Measurements from ENCODE around the gene MTFR2.
A peak's percentile ranks its signal among the peaks of the same experiment; 100 is the strongest.
"Not testable (repeated sequence)": the region's sequence is repeated elsewhere in the genome, so short reads cannot be mapped to it uniquely, and the experiment has no call there.

MTFR2 gene

DNA sequence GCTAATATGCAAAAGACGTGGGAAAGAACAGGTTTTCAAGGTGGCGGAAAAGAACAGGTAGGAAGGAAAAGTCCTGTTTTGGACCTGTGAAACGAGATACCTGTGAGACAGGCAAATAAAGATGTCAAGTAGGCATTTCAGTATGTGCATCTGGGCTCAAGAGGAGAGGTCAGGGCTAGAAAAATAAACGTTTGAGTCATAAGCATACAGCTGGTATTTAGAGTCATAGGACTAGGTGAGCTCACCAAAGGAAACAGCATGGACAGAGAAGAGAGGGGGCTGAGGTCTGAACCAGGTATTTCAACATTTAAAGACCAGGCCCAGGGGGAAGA is 14.9 kb downstream of the MTFR2 start:
- no peak for DNase-seq (ENCODE audit: low spot score)

DNA sequence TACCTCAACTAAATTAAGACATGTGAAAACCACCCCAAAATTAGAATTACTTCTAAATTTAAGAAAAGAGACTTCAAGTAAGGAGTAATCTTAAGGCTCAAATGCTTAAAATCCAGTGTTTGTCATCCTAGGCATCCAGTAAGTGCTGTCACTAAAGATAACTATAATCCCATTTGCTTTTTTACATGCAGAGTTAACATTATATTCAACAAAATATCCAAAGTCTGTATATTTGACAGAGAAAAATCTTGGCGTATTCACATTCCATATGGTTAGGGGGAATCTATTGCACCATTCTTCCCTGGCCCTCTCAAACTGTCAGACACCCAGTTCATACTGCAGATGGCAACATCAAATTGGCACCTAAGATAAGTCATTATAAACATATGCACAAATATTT is 17.4 kb downstream of the MTFR2 start:
- DNase-seq (ENCODE audit: low spot score) = no peak

DNA sequence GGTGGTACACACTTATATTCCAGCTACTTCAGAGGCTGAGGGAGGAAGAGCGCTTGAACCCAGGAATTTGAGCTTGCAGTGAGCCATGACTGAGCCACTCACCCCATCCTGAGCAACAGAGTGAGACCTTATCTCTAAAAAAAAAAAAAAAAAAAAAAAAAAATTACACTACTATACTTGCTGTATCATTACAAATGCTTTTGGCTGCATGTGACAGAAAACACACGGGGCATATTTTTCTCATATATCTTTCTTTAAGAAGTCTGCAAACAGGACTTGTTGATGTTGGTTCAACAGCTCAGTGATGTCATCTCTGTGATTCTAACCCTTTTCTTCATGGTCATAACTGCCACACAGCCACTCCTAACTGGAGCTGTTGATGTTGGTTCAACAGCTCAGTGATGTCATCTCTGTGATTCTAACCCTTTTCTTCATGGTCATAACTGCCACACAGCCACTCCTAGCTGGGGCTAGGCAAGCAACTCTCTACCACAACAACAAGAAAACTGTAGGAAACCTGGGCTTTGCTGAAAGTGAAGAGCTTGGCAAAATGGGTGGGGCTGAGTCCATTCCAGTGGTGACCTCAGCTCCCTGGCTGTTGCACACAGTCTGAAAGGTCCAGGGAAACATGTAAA is 19.8 kb downstream of the MTFR2 start:
- no peak for DNase-seq (ENCODE audit: low spot score)

DNA sequence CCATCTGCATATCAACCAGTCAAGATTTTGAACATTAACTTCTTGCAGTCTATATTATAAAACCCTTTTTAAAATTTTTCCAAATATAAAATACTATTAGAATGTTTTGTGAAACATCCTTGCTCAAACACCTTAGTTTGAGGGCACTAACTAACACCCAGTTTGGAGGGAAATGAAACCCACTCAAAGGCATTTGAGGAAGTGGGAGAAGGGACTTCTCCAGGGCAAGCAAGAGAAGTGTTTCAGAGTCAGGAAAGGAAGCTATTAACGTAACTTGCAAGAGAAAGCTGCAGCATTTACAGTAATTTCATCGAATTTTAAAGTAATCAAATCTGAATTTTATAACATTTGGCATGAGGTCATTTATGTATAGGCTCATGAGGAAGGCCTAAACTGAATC is 21.3 kb downstream of the MTFR2 start:
- DNase-seq (ENCODE audit: low spot score) = peak; percentile 48

DNA sequence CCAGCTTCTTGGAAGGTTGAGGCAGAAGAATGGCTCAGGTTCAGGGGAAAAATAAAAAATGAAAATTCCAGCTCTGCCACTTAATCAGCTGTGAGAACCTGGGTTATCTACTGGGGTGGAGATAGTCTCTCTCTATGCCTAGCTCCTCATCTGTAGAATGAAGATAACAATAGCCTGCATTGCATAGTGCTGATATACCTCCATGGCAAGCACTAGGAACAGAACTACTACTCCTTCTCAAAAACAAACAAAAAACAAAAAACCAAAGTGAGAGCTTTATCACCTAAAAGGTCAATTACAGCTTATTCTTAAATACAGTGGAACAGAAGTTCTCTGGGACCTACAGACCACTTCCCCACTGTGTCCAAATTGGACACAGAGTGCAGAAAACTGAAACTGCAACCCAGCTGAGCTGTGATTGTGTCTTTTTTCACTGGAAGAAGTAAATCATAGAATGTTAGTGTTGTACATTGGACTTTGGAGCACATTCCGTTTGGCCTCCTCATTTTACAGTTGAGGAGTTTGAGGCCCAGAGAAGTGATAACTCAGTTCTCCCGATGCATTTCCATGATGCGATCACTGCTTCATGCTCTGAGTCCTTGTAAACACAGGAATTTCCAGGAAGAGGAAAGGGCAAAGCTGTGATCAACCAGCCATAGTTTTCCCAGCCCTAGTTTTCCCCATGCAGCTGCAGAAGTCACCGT is 23.3 kb downstream of the MTFR2 start:
- no peak for DNase-seq (ENCODE audit: low spot score)

DNA sequence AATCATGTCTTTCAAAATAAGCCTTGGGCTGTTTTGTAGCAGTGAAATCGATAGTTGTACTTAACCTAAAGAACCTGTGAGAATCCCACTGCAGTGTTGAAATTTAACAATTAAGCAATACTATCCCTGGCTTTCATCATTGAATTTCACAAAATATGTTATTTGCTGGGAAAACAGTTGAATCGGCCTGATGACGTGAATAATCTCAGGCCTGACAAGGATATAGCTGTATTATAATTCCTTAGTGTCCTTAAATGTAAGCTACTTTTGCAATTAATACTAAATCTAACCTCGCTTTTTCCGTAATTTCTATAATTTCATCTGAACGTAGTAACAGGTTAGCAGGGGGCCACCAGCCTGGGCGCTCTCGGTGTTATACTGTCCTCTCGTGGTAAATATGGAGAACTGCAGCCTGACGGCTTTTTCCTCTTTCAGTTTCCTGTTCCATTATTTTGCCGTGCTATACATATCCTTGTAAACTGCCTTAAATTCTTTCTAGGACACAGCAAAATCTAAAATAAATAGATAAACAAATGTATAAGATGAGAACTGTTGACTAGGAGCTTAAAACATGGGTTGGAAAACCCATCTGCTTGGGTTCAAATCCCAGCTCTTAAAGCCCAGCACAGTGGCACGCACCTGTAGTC is 24.0 kb downstream of the MTFR2 start:
- peak; percentile 58 for DNase-seq (ENCODE audit: low spot score)

DNA sequence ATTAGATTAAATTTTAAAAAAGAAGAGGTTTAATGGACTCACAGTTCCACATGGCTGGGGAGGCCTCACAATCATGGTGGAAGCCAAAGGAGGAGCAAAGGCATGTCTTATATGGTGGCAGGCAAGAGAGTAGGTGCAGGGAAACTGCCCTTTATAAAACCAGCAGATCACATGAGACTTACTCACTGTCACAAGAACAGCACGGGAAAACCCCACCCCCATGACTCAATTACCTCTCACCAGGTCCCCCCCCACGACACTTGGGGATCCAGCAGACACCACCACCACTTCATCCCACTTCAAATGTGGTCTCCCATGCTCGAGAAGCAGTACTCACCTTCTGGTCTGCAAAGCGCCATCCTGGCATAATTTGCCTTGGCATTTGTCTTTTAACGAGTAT is 24.6 kb downstream of the MTFR2 start:
- no peak for DNase-seq (ENCODE audit: low spot score)

DNA sequence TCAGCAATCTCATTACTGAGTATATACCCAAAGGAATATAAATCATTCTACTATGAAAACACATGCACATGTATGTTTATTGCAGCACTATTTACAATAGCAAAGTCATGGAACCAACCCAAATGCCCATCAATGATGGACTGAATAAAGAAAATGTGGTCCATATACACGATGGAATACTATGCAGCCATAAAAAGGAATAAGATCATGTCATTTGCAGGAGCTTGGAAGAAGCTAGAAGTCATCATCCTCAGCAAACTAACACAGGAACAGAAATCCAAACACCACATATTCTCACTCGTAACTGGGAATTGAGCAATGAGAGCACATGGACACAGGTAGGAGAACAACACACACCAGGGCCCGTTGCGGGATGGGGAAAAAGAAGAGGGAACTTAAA is 25.1 kb downstream of the MTFR2 start:
- not testable (repeated sequence) for DNase-seq (ENCODE audit: low spot score)

DNA sequence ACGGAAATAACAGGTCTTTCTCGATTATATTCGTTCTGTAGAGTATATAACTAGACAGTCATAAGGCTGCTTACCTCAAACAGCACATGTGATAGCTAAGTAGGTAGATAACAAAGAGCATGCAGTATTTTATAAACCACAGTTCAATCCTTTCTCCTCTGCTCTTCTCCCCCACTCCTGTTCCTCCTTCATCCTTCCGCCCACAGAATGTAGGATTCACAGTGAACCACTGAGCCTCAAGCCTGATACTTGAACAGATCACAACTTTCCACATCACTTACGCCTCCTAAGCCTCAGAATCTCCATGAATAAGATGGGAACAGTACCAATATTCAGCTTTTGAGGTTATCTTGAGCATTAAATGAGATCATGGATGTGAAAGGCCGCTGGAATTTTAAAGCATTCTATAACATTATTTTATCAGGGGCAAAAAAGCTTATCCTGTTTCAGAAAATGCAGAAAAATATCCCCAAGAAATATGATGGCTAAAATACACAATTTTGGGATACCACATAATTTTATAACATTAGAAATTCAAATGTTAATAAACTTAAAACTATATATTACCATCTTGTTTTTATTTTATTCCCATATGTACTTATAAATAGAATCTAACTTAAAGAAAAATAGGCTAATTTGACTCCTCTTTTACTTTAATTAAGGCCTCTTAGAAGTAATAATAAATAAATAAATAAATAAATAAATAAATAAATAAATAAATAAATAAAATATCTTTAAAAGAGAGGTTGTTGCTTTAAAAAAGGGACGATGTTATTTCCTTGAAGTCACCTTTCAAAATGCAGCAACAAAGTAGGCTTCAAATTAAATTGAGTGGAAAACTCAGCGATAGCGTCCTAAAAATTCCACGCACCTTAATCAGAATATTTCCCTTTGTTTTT is 33.4 kb downstream of the MTFR2 start:
- DNase-seq (ENCODE audit: low spot score) = no peak

DNA sequence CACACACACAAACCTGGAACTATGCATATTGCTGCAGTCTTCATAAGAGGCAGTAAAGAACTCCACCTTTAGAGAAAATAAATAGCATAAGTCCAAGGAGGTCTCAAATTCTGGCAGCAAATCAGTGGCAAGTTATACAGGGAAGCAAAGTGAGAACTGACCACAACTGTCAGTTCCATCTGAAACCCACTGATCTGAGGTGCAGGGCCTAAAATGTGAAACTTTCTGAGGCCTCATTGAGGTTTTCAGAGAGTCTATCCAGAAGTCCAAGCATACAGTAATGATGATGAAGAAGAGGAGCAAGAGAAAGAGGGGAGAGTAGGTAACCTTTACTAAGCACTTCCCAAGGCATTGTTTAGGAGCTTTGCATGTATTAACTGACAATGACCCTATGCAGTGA is 36.3 kb downstream of the MTFR2 start:
- DNase-seq (ENCODE audit: low spot score) = no peak

DNA sequence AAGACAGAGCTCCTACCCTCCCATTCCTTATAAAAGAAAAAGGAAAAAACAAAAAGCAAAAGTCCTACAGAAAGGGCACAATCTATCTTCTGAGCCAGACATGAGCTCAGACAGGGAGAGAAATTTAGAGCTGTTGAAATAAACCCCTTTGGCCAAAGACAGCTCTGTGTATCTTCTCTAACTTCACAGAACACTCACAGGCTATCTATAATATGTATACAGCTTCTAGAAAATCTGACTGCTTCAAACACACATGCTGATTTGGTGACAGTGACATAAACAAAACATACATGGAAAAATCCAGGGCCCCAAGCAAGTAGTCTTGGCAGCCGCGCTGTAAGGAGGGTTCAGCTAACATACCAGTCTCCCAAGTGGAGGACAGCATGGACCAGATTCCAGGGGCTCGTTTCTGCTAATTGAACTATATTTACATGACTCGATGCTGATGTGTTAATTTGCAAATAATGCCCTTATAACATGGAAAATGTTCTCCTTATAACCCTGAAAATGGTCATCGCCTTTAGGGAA is 37.0 kb downstream of the MTFR2 start:
- no peak for DNase-seq (ENCODE audit: low spot score)

DNA sequence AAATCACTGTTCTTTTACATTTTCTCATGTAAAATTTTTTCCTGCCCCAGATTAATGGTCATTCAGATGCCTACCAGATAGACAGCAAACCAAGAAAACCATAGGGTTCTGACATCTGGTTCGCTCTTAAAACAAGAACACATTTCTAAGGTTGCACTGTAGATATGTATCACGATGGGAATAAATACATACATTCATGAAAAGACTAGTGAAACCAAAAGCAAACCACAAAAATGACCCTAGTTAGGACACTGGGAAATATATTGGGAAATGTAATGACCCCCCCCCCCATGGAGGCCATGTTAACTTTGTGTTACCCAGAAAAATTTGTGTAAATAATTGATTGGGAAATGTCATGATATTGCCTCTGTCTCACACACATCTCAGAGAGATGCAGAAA is 37.5 kb downstream of the MTFR2 start:
- DNase-seq (ENCODE audit: low spot score) = no peak

DNA sequence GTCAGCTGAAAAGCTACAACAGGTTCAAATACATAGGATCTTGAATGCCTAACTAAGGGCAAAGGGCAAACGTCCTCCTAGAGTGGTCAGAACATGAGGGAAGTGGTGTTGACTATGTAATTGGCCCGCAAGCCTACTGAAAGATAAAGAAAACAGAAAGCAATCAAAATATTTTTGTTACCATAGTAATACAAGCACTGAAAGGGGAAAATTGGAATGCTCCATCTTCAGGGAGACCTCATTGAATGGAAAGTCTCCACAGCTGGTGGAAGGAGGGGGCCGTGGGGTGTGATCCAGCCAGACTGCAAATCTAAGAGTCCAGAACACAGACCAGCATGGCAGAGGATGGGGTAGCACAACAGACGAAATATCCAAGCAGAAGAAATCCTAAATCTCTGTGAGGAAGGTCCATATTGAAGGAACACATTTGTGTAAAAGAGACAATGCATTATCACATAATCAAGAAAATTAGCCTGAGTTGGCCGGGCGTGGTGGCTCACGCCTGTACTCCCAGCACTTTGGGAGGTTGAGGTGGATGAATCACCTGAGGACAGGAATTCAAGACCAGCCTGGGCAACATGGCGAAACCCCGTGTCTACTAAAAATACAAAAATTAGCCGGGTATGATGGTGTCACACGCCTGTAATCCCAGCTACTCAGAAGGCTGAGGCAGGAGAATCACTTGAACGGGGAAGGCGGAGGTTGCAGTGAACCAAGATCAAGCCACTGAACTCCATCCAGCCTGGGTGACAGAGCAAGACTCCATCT is 39.5 kb downstream of the MTFR2 start:
- no peak for DNase-seq (ENCODE audit: low spot score)

DNA sequence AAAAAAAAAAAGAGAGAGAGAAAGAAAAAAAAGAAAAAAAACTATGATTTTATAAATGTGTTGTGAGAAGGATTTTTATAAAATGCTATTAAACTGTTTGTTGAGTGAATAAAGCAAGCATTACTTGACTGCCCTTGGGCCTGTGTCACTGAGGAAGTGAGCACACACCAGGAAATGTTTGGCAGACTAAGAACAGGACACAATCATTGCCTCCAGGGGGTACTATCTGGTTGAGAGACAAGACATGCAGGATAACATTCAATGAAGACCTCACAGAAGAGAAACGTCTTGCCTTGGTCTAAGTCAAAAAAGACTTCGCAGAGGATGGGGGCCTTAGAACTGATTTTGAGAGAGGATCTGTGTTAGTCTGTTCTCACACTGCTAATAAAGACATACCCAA is 40.6 kb downstream of the MTFR2 start:
- DNase-seq (ENCODE audit: low spot score) = no peak

DNA sequence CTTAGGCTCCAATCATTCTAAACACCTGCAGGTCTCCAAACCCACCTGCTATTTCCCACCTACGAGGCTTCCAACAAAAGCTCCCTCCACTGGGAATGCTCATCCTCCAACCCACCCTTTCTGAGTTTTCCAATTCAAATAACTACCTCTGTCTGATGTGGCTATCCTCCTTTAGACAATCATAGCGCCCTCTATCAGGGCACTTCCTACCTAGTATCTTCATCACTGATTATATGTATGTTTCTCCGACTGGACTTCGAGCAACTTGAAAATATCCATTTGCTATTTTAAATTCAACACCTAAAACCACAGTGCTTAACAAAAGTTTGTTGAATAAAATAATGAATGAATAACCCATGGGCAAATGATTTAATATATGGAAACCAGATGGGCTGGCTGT is 41.3 kb downstream of the MTFR2 start:
- no peak for DNase-seq (ENCODE audit: low spot score)

DNA sequence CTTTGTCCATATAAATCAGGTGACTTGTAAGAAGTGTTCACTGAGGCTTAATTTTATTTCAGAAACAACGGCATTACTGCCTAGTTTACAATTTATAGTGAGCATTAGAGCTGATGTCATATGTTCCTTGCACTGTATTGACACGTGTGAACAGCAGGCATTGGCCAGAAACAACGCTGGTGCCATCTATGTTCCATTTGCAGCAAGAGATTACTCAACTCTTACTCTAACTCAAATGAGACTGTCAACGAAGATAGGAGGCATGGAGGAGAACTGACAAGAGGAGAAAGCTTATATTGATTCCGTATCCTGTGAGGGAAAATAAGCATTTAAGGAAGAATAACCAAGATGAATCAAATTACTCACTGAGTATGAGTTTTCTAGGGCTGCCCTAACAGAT is 48.4 kb downstream of the MTFR2 start:
- no peak for DNase-seq (ENCODE audit: low spot score)

DNA sequence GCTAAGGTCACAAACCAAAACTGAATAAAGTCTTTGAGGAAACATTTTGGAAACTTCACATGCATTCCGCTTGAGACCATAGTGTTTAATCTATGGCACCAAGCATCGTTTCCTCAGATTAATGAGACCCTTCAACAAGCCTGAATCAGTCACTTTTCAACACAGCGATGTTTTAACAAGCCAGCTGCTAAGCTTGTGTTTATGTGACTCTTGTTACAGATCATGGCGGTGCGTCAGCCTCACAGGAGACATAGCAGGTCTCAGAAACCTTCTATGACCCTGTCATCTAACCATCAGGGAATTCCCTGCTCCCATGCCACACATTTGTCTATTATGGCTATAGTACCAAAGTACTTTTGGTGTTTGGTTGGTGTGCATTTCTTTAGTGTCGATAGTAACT is 57.2 kb downstream of the MTFR2 start:
- DNase-seq (ENCODE audit: low spot score) = no peak

DNA sequence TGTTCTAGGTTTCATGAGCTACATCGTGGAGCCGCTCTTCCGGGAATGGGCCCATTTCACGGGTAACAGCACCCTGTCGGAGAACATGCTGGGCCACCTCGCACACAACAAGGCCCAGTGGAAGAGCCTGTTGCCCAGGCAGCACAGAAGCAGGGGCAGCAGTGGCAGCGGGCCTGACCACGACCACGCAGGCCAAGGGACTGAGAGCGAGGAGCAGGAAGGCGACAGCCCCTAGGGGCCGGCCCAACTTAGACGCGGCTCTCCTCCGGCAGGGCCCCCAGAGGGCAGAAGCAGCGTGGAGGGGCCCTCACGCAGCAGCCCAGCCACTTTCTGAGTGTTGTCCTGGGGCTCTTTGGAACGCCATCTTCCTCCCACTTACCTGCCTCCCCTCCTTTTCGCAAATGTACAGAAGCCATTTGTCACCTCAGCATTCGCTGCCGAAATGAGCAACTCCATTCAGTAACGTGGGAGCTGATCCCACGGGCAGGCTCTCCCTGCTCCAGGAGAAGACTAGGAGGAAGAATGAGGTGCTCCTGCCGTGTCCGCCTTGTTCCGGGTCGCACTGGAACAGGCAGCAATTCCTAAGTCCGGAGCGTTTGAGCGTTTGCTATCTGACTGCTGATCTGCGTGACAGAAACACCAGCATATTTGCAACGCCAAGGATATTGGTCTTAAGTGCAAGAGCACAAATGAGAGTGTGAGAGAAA is 58.4 kb downstream of the MTFR2 start:
- DNase-seq (ENCODE audit: low spot score) = no peak

DNA sequence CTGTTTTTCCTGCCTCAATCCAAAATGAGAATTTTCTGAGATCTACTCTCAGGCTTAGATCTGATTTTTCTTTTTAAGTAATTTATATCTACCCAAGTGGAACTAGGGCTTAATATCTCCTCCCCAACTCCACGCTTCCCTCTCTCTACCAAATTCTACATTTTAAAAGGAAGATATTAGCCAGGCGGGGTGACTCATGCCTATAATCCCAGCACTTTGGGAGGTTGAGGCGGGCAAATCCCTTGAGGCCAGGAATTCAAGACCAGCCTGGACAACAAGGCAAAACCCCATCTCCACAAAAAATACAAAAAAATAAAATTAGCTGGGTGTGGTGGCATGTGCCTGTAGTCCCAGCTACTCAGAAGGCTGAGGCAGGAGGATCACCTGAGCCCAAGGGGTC is 61.0 kb downstream of the MTFR2 start:
- DNase-seq (ENCODE audit: low spot score) = no peak

DNA sequence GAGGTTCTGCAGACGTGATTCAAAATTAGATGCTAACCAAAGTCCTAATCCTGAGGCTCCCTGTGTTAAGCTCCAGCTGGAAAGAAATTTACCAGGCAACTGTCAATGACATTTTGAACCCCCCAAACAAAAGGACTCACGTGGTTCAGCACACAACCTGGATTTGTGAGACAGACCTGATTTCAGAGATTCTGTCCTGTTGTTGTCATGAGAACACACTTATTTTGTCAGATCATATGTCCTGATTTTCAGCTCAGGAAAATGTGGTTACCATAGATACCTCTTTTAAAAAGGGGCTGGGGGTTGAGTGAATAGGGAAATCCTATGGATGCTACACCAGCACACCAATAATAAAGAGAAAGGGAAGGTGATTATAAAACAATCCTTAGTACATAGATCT is 61.6 kb downstream of the MTFR2 start:
- DNase-seq (ENCODE audit: low spot score) = no peak

DNA sequence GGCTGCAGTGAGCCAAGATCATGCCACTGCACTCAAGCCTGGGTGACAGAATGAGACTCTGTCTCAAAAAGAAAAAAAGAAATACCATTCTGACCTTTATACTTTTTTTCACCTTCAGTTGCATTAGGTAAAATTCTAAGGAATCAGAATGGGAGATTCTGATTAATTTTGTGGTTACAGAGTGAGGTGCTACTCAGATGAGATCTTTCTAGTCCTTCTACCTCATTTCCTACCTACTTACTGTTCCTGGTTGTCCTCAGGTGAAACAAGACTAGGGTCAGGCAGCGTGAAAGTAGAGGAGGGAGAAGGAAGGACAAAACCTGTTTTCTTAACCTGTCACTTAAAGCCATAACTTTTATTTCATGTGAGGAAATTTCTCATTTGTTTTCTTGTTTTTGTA is 63.7 kb downstream of the MTFR2 start:
- DNase-seq (ENCODE audit: low spot score) = no peak

Data from Ammon's horn (tissue), 1 donor.